Neural cell (in vitro differentiated cells): ENCODE measurements around the gene MAPK9.

Source experiments
- EZH2 ChIP-seq: fragments of 200-600, 300-800 bp; shearing (Covaris generic), sonication (generic); IDR thresholded peaks from 2 replicates; pipeline ENCODE4 v1.6.1; 2014; ENCODE audit warnings: antibody characterized with exemption, low read length, borderline replicate concordance, mild to moderate bottlenecking; ENCODE audit not compliant: insufficient read depth, poor library complexity, severe bottlenecking
- POLR2AphosphoS5 ChIP-seq: IDR thresholded peaks from 2 replicates; pipeline ENCODE4 v1.6.1; 2012
- RAD21 ChIP-seq: fragments of 450-650 bp; conservative IDR thresholded peaks from 2 replicates; pipeline ENCODE4 v1.6.1; 2014; ENCODE audit warnings: antibody characterized with exemption, mild to moderate bottlenecking, moderate library complexity
- REST ChIP-seq: IDR thresholded peaks from 2 replicates; pipeline ENCODE4 v1.6.1; 2012; ENCODE audit warnings: borderline replicate concordance
- TF ChIP-seq, protein P1 (sequence below): fragments of 450-650 bp; IDR thresholded peaks from 2 replicates; pipeline ENCODE4 v1.5.1; 2014; ENCODE audit warnings: antibody characterized with exemption, mild to moderate bottlenecking, moderate library complexity; ENCODE audit not compliant: poor library complexity, severe bottlenecking

DNA sequence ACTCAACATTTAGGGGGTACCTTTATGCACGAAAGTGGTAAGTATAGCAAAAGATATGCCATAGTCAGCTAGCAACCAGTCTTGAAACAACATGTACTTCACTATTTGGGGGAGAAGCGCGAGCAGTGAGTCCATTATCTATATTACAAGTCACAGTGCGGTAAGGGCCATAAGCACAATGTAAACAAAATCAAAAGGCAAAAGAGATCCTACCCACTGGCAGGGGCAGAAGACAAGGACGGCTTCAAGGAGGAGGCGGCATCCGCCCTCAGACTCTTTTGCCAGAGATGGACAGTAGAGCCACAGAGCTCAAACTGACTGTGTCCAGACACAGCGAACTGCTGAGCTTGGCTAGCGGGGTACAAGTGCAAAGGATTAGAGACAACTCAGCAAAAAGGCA lies 9.6 kb downstream of the MAPK9 start:
- TF ChIP-seq, protein P1, sequence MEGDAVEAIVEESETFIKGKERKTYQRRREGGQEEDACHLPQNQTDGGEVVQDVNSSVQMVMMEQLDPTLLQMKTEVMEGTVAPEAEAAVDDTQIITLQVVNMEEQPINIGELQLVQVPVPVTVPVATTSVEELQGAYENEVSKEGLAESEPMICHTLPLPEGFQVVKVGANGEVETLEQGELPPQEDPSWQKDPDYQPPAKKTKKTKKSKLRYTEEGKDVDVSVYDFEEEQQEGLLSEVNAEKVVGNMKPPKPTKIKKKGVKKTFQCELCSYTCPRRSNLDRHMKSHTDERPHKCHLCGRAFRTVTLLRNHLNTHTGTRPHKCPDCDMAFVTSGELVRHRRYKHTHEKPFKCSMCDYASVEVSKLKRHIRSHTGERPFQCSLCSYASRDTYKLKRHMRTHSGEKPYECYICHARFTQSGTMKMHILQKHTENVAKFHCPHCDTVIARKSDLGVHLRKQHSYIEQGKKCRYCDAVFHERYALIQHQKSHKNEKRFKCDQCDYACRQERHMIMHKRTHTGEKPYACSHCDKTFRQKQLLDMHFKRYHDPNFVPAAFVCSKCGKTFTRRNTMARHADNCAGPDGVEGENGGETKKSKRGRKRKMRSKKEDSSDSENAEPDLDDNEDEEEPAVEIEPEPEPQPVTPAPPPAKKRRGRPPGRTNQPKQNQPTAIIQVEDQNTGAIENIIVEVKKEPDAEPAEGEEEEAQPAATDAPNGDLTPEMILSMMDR: no peak
- TF ChIP-seq RAD21 (no peak), EZH2 (no peak), POLR2AphosphoS5 (no peak), REST (no peak)
